HG02759 (cell line): Measurements from ENCODE around the gene MYO5B.
"Not testable (repeated sequence)": the region's sequence is repeated elsewhere in the genome, so short reads cannot be mapped to it uniquely, and the experiment has no call there.

Experiments used
- ATAC-seq: cut with Tn5 transposase; IDR thresholded peaks from one replicate; pipeline ENCODE4 v1.9.1; 2021; ENCODE audit warnings: mild to moderate bottlenecking, moderate library complexity; ENCODE audit not compliant: unreplicated experiment

MYO5B gene

DNA sequence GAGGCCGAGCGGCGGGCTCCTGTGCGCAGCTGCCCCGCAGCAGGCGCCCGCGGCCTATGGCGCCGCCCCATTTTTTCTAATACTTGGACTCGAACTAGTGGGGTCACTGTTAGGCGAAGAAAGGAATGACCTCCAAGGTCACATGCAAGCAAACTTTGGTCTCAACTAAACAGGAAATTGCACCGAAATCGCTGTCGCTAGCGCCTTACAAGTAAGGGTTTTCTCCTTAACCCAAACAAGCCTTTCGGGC lies 382.0 kb downstream of the MYO5B start:
- peak; percentile 23 for ATAC-seq

DNA sequence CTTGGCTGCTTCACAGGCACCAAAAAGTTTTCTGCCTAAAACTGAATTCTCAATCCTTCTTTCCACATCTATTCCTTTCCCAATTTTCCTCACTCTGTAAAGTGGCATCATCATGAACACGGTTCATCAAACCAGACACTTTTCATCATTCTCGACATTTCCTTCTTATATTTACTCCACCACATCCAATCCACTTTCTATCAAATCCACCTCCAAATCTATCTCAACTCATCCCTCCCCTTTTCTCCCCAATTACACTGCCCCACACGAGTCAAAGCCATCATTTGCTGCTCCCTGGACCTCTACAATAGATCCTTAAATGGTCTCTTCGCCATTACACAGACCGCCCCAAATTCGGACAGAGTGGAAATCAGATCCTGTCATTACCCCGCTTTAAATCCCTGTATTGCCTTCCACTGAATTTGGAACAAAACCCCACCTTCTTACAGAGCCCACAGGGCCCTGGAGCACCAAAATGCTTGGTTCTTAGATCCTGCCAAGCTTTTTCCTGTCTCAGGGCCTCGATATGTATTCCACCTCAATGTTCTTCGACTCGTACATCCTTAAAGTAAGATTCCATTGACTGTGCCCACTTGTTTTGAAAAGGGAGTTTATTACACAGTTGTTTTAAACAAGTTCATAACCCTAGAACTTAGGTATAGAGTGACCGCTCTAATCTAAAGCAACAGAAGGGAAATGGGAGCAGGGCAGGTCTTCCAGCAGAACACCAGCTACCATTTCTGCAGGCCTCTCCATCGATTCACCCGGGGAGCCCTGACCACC lies 382.5 kb downstream of the MYO5B start:
- no peak for ATAC-seq

DNA sequence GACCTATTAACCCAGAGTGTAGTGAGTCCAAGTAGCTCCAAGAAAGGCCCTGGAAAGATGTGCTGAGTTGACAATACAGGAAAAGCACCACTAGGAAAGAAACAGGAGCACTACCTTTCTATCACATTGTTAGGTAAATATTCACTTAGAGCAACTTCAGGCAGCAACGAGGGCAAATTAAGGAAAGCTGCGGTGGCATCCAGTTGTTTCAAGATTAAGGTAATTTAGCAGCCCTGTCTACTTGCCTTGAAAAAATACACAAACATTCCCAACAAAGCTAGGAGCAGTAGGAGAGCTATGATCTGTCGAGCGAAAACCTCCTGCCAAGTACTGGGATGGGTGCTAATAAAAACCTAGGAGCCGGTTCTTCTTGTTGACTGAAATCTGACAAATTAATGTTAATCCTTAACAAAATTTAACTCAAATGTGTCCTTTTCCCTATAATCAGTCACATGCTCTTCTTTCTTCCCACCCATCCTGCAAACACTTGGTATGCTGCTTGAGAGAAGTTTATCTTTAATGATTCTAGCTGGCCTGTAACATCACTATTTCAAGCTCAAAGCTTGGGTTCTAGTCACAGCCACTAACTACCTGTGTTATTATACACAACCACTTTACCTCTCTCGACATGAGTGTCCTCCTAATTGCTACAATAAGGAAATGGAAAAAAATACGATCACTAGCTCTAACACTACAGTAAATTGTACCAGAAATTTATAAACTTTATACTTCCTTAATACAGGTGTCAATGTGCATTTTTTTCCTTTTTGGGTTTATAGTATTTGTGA lies 383.6 kb downstream of the MYO5B start:
- no peak for ATAC-seq

DNA sequence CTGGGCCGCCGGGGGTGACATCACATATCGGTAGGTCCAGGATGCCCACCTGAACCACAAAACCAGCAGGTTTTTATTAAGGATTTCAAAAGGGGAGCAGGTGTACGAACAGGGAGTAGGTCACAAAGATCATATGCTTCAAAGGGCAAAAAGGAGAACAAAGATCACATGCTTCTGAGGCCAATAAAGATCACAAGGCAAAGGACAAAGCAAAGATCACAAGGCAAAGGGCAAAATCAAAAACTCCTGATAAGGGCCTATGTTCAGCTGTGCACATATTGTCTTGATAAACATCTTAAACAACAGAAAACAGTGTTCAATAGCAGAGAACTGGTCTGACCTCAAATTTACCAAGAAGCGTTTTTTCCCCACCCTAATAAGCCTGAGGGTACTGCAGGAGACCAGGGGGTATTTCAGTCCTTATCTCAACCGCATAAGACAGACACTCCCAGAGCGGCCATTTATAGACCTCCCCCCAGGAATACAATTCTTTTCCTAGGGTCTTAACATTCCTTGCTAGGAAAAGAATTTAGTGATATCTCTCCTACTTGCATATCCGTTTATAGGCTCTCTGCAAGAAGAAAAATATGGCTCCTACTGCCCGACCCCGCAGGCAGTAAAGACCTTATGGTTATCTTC lies 386.3 kb downstream of the MYO5B start:
- not testable (repeated sequence) for ATAC-seq

DNA sequence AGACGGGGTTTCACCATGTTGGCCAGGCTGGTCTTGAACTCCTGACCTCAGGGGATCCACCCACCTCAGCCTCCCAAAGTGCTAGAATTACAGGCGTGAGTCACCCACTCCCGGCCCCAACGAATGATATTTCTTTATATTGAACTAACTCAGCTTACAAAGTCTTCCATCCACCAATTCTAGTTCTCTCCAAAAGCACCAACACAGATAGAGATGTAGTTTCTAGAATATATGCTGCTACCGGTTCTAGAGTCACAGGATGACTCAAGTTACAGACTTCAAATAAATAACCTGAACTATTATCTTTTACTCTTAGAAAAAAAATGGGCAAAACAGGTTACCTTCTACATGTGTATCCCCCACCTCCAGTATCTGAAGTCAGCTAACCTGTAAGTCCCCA lies 390.9 kb downstream of the MYO5B start:
- no peak for ATAC-seq

DNA sequence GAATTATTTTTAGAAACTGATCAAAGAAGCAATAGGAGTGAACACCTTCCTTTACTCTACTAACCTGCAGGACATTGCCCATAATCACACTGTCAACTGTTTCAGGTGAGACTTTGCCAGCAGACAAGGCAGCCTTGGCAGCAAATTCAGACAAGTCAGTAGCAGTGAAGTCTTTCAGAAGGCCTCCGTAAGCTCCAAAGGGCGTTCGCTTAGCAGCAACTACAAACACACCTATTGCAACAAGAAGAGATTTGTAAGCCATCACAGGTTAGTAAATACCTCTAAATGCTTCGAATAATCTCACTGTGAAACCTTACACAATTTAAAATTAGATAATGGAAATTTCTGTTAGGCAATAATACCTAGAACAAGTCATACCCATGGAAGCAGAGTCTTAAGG lies 392.3 kb downstream of the MYO5B start:
- no peak for ATAC-seq

DNA sequence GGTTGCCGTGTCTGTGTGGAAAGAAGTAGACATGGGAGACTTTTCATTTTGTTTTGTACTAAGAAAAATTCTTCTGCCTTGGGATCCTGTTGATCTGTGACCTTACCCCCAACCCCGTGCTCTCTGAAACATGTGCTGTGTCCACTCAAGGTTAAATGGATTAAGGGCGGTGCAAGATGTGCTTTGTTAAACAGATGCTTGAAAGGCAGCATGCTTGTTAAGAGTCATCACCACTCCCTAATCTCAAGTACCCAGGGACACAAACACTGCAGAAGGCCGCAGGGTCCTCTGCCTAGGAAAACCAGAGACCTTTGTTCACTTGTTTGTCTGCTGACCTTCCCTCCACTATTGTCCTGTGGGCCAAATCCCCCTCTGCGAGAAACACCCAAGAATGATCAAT lies 394.5 kb downstream of the MYO5B start:
- ATAC-seq, result not testable (repeated sequence)

DNA sequence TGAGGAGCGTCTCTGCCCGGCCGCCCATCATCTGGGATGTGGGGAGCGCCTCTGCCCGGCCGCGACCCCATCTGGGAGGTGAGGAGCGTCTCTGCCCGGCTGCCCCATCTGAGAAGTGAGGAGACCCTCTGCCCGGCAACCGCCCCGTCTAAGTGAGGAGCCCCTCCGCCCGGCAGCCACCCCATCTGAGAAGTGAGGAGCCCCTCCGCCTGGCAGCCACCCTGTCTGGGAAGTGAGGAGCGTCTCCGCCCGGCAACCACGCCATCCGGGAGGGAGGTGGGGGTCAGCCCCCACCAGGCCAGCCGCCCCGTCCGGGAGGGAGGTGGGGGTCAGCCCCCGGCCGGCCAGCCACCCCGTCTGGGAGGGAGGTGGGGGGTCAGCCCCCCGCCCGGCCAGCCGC lies 395.1 kb downstream of the MYO5B start:
- ATAC-seq, result not testable (repeated sequence)

DNA sequence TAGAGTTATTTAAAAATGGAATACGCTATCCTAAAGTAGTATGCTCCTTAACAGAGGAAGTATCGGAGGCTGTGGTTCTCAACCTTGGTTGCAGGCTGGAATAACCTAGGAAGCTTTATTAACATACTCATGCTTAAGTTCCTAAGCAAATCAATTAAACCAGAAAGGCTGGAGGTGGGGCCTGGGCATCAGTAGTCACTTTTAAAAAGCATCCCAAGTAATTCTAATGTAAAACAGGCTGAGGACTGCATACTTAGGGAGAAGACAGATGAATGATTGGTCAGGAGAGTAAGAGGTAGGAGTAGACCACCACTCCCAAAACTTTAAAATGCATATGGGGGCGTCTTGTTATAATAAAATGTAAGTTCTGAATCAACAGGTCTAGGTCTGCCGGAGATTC lies 396.9 kb downstream of the MYO5B start:
- no peak for ATAC-seq

DNA sequence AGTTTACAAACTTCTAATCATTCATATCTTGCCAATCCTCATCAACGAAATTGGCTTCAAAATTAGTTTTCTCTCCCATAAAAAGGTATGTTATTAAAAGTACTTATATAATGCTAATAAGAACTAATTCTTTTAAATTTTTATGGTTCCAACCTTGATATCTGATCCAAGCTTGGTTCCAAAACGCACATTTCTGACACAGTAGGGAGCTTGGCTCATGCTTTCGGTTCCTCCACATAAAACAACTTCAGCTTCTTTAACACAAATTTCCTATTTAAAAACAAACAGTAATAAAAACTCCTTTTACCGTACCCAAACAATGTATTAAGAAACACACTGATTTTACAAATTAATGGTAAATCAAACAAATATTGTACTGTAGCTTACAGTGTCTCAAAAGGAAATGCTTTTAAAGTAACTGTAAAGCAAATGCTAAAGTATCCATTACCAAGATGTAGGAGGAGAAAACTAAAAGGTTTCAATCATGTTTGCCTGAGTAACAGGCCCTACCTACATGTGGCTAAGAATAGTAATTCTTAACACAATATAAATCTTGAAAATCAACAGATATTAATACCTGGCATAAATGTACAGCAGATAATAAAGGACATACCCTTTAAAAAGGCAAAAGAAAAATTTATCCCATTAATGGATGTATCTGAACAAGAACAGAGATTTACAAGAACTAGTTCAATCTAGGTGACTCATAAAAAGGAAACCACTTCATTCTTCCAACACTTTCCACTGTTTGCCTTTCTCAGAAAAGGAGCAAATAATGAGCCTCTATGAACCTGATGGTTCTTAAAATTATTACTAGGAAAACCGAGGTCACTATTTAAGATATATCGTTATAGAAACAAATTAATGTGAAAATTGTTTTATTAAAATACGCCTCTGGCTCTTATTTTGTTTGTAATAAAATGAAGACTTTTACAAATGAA lies 399.1 kb downstream of the MYO5B start:
- ATAC-seq, result no peak

DNA sequence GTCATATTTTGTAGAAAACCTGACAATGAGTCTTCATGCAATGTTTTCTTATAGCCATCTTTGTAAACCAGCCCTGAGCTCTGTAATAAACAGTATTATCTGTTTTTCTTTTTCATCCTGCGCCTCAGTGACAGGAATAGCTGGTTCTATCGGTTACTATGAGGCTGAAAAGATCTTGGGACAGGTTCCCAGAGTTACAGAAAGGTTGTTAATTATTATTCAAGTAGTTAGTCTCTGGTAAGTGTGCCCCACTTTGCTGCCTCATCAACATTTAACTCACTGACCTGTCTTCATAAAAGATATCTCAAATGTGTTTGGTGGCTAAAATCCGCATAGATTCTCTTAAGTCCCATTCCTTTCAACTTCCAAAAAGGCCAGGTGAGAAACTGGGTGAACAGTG lies 400.2 kb downstream of the MYO5B start:
- ATAC-seq, result no peak

DNA sequence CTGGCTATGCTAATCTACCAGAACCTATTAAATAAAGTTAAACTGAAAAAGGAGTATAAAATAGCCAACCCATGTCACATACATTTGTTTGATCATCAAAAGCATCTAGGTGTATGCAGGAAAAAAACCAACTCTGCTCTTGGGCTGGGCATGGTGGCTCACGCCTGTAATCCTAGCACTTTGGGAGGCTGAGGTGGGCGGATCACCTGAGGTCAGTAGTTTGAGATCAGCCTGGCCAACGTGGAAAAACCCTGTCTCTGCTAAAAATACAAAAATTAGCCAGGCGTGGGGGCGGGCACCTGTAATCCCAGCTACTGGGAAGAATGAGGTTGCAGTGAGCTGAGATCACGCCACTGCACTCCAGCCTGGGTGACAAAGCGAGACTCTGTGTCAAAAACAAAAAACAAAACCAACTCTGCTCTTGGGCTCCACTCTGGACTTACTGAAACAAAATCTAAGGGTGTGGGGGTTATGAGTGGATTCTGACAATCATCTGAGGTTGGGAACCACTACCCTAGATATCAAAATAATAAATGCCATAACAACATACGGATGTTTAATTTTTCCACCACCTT lies 405.3 kb downstream of the MYO5B start:
- not testable (repeated sequence) for ATAC-seq

DNA sequence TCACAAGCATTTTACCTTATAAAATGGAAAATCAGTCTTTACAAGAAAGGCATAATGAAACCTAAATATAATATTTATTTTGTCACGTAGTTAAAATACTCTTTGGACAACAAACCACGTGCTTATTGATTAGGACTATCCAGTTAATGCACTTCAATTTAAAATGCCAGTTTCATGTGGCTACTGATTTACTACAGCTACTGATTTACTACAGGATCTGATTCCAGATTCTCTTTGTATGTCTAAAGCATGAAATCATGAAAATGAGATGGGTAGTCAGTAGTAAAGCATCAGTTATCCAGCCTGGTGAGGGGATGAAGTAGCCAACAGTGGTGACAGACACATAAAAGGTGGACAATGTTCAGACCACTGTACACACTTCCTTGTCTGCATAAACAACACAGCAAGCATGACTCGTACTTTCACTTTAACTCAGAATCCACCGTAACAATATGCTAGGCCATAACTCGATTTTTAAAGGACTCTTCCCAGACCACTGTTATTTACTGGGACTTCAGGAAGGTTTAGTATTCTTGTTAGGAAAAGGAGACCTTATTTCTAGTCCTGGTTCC lies 406.5 kb downstream of the MYO5B start:
- peak; percentile 72 for ATAC-seq

DNA sequence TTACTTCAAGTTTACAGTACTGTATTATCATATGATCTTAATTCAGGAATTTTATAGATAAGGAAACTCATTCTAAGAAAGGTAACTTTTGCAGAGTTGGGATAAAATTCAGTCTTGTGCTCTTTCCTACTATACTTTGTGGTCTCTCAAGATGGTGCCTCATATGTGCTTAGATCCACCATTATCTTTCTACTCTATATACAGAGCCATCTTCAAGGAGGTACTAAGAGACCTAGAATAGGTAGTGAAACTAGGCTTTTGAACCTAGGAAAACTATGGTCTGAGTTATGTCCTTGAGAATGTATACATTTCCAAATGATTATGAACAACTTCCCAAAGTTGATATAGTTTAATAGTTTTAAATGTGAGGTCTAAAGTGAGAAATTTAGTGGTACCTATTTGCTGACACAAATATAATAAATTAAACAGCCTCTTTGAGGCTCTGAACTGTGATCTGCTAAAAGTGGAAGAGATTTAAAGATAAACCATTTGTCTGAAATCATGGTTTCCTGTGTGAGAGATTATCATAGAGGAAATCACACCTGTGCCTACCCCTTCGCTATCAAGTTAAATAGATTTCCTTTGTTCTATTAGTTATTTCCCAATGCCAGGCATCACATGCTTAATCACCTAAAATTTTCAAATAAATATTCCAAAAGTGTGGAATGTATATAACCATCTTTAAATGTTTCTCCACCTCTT lies 408.8 kb downstream of the MYO5B start:
- ATAC-seq, result no peak

DNA sequence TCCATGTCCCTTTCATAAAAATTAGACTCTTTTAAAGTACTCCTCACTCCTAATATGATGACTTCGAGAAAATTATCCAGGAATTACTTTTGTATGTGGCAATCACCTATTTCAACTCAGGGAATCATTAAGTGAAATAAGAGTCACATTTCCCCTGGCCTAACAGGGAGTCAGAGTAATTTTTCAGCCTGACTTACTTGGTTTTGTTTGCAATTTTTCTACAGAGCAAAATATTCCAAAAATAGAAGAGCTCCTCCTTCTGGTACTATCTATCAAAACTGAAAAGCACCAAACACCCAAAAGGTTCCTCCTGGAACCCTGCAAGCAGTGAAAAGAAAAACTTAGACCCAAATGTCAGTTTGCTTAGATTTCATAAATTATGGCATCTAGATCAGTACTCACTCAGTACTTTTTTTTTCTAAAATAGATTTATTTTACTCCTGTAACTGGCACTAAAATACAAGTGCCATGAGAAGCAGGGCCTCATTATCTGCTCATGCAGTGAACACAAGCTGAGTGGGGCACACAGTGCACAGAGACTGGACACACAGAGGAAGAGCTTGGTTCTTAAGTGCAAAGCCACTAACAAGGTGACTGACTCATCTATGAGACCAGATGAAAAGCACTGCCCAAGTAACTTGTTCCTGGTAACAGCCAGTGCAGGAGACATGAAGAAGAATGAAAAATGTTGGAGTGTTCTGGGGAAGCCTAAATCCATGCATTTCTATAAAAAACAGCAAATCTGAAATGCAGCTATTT lies 410.3 kb downstream of the MYO5B start:
- ATAC-seq, result no peak

DNA sequence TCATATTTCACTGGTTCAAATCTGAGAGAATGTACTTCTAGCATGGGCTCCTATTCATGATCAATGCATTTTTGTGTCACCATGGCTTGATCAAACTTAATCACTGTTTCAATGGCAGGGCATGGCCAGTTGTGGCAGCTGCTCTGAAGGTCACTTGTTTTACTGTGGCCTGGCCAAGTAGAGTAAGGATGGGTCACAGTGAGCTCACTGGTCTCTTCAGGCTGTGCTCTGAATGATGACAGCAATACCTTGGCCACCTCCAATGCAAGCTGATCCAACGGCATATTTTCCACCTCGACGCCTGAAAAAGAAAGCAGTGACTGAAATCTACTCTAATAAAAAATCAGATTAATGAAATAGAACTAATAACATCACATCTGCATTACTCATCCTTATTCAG lies 411.3 kb downstream of the MYO5B start:
- not testable (repeated sequence) for ATAC-seq

DNA sequence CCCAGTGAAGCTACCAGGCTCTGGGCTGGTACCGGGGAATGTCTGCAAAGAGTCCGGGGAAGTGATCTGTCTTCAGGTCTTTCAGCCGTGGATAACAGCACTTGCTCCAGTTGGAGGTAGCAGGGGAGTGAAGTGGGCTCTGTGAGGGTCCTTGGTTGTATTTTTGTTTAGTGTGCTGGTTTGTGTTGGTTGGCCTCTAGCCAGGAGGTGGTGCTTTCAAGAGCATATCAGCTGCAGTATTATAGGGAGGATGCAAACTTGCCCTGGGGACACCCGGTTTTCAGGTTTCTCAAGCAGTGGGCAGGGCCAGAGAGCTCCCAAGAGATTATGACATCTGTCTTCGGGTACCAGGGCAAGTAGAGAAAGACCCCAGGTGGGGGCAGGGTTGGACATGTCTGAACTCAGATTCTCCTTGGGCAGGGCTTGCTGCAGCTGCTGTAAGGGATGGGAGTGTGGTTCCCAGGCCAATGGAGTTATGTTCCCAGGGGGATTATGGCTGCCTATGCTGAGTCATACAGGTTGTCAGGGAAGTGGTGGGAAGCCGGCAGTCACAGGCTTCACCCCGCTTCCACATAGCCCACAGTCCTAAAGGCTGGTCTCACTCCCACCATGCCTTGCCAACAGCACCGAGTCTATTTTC lies 416.0 kb downstream of the MYO5B start:
- no peak for ATAC-seq
